ENCODE results near the gene ZNF624.
A peak's percentile ranks its signal among the peaks of the same experiment; 100 is the strongest.

The ZNF624 gene

DNA sequence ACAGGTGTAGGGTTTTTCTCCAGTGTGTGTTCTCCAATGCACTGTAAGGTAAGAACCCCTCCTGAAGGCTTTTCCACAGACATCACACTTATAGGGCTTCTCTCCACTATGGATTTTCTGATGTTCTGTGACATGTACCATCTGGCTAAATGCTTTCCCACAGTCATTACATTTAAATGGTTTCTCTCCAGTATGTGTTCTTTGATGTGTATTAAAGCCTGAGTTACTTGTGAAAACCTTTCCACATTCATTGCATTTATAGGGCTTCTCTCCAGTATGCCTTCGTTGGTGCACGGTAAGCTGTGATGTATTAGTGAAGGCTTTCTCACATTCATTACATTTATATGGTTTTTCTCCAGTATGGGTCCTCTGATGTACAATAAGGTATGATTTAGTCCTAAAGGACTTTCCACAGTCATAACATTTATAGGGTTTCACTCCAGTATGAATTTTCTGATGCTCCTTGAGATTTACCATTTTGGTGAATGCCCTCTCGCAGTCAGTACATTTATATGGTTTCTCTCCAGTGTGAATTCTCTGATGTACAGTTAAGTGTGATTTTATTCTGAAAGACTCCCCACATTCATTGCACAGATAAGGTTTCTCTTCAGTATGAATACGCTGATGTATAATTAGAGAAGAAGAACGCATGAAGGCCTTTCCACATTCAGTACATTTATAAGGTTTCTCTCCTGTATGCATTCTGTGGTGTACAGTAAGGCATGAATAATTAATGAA, 30.9 kb downstream of the ZNF624 start:
- no peak overlapping the region for H3K4me3 ChIP-seq (ENCODE audit: low read length)
- DNase-seq (ENCODE audit: low read depth), result no peak
- TF ChIP-seq, protein P1, sequence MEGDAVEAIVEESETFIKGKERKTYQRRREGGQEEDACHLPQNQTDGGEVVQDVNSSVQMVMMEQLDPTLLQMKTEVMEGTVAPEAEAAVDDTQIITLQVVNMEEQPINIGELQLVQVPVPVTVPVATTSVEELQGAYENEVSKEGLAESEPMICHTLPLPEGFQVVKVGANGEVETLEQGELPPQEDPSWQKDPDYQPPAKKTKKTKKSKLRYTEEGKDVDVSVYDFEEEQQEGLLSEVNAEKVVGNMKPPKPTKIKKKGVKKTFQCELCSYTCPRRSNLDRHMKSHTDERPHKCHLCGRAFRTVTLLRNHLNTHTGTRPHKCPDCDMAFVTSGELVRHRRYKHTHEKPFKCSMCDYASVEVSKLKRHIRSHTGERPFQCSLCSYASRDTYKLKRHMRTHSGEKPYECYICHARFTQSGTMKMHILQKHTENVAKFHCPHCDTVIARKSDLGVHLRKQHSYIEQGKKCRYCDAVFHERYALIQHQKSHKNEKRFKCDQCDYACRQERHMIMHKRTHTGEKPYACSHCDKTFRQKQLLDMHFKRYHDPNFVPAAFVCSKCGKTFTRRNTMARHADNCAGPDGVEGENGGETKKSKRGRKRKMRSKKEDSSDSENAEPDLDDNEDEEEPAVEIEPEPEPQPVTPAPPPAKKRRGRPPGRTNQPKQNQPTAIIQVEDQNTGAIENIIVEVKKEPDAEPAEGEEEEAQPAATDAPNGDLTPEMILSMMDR (conservative IDR thresholded peaks at IDR 0.05; ENCODE audit: low read depth, low read length), result no peak

DNA sequence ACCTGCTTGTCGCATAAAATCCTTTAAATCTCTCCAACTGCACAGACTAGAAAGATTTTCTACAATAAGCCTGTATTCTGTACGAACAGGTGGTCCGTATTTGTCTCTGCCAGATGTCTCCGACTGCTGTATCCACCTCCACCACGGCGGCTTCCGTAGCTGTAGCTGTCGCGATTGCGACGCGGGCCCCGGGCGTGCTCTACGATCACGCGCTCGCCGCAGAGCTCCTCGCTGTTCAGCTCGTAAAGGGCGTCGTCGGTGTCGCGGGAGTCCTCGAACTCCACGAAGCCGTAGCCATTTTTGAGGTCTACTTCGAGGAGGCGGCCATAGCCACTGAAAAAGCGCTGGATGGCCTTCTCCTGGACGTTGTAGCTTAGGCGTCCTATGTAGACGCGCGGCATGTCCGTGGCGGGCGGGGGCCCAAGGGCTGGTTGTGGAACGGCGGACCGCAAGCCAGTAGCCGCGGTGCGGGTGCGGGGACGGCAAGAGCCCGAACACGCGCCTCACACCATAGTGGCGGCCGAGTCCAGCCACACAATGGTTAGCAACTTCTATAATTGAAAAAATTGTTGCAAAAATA, 36.1 kb downstream of the ZNF624 start:
- TF ChIP-seq, protein P1 (conservative IDR thresholded peaks at IDR 0.05; ENCODE audit: low read depth, low read length), result no peak
- no peak for DNase-seq (ENCODE audit: low read depth)
- H3K4me3 ChIP-seq (ENCODE audit: low read length), result no peak overlapping the region

DNA sequence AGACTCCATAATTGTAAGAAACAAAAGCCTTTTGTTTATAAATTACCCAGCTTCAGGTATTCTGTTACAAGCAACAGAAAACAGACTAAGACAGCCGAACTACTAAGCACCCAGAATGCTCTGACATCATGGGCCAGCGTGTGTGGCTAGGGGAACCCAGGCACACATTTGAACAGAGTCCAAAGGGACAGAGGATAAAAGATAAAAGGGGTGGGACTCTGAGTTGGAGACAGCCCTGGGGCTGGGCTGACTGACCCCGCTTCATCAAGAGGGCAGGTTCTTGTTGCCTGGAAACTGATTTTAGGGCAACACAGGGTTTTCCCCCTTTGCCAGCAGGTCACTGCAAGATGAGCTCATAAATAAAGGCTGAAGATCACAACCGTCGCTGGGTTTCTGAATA, 54.1 kb downstream of the ZNF624 start:
- TF ChIP-seq, protein P1 (conservative IDR thresholded peaks at IDR 0.05; ENCODE audit: low read depth, low read length), result no peak
- H3K4me3 ChIP-seq (ENCODE audit: low read length), result no peak overlapping the region
- DNase-seq (ENCODE audit: low read depth), result no peak

DNA sequence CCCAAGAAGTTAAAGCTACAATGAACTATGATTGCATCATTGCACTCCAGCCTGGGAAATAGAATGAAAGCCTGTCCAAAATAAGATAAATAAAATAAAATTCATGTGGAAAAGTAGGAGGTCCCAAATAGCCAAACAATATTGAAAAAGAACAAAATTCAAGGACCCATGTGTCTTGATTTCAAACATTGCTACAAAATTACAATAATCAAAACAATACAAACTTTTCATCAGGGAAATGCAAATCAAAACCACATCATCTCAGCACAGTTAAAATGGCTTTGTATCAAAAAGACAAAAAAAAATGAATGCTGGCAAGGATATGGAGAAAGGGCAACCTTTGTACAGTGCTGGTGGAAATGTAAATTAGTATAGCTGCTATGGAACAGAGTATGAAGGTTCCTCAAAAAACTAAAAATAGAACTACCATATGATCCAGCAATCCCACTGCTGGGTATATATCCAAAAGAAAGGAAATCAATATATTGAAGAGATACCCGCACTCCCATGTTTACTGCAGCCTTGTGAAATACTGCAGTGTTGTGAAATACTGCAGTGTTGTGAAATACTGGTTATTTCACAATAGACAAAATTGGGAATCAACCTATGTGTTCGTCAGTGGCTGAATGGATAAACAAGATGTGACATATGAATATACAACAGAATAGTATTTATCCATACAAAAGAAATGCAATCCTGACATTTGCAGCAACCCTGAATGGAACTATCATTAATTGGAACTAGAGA, 60.1 kb downstream of the ZNF624 start:
- no peak for DNase-seq (ENCODE audit: low read depth)
- no peak overlapping the region for H3K4me3 ChIP-seq (ENCODE audit: low read length)
- TF ChIP-seq, protein P1 (conservative IDR thresholded peaks at IDR 0.05; ENCODE audit: low read depth, low read length), result no peak

DNA sequence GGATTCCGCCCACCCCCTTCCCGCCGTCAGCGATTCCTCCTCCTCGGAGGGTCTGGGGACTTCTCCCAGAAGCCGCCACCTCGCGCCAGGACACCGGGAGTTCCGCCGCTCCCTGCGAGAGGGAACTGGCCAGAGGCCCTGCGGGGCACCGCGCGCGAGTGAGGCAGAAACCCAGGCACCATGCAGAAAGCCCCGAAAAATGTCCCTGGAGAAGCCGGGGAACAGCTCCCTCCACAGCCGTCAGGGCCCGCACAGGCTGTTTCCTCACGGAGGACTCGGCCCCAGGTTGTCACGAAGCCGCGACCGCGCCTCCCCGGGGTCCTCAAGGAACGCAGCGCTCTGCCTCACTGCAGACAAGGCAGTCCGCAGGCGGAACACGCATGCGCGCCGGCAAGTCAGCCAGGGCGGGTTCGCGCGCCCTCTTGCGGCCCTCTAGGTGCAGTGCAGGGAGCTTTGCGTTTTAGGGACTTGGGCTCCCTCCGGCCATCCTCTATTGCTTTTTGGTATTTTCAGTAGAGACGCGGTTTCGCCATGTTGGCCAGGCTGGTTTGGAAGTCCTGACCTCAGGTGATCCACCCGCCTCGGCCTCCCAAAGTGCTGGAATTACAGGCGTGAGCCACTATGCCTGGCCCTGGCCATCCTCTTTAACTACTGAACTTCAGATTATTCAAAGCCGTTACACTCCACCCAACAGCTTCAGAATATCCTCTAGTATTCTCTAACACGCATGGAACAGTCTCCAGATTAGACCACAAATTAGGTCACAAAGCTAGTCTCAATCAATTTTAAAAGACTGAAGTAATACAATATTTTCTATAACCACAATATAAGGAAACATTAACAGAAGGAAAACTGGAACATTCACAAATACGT, 64.3 kb downstream of the ZNF624 start:
- H3K4me3 ChIP-seq (ENCODE audit: low read length), result peak overlapping the region; percentile 64
- TF ChIP-seq, protein P1 (conservative IDR thresholded peaks at IDR 0.05; ENCODE audit: low read depth, low read length), result peak; percentile 98
- peak; percentile 29 for DNase-seq (ENCODE audit: low read depth)

DNA sequence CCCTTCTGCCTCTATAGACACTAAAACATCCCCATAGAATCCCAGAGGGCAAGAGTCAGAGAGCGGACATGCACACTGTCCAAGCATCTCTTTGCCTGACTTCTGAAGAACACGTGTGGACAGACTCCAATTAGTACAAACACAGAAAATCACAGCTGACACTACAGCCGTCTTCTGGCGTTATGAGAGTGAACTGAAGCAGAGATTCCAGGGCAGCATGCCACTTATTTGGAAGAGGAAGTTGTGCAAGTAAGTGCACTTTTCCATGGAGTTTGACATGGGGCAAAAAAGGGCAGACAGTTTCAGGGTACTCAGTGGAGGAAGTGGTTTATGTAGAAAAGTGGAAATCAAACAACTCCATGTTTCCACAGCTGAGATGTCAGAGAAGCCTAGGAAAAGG, 67.9 kb downstream of the ZNF624 start:
- TF ChIP-seq, protein P1 (conservative IDR thresholded peaks at IDR 0.05; ENCODE audit: low read depth, low read length), result no peak
- no peak for DNase-seq (ENCODE audit: low read depth)
- no peak overlapping the region for H3K4me3 ChIP-seq (ENCODE audit: low read length)
